NCI-H1436 treated with DMSO at 0.1 percent for 48 hours (cell line): Measurements from ENCODE around the gene CCDC116.
"Not testable (repeated sequence)": the region's sequence is repeated elsewhere in the genome, so short reads cannot be mapped to it uniquely, and the experiment has no call there.

Experiments
- DNase-seq: peaks from one replicate; lab custom pipeline; 2025; lab: John Stamatoyannopoulos, UW

The CCDC116 gene

GRCh38 chr22:21609556-21610157, 22.9 kb upstream of the CCDC116 start:
- not testable (repeated sequence) for DNase-seq

GRCh38 chr22:21611210-21611977, 21.2 kb upstream of the CCDC116 start:
- DNase-seq: no peak

GRCh38 chr22:21612858-21613257, 19.7 kb upstream of the CCDC116 start:
- DNase-seq: no peak

- no peak for DNase-seq
Measured at GRCh38 chr22:21613553-21614233, 18.9 kb upstream of the CCDC116 start.

- DNase-seq: no peak
Measured at GRCh38 chr22:21615731-21616130, 16.8 kb upstream of the CCDC116 start.

GRCh38 chr22:21617337-21617736, 15.2 kb upstream of the CCDC116 start:
- not testable (repeated sequence) for DNase-seq

GRCh38 chr22:21621025-21621424, 11.5 kb upstream of the CCDC116 start:
- no peak for DNase-seq

GRCh38 chr22:21622011-21622918, 10.3 kb upstream of the CCDC116 start:
- no peak for DNase-seq

- DNase-seq: no peak
Measured at GRCh38 chr22:21622919-21623647, 9.5 kb upstream of the CCDC116 start.

GRCh38 chr22:21623648-21623970, 9.0 kb upstream of the CCDC116 start:
- no peak for DNase-seq

GRCh38 chr22:21624120-21624879, 8.3 kb upstream of the CCDC116 start:
- DNase-seq: no peak

- DNase-seq: no peak
Measured at GRCh38 chr22:21624880-21625791, 7.4 kb upstream of the CCDC116 start.

- no peak for DNase-seq
Measured at GRCh38 chr22:21626073-21626734, 6.4 kb upstream of the CCDC116 start.

- no peak for DNase-seq
Measured at GRCh38 chr22:21626735-21627469, 5.7 kb upstream of the CCDC116 start.

- DNase-seq: no peak
Measured at GRCh38 chr22:21628386-21629254, 3.9 kb upstream of the CCDC116 start.

- peak; percentile 61 for DNase-seq
Measured at GRCh38 chr22:21629255-21630149, 3.1 kb upstream of the CCDC116 start, which contains the start of gene YDJC. YDJC (minus strand) TSS chr22:21630022; CDS start chr22:21630014, 8 bp downstream.
